ENCODE measurements around the gene ICOS.
"Not testable (repeated sequence)": the region's sequence is repeated elsewhere in the genome, so short reads cannot be mapped to it uniquely, and the experiment has no call there.

Gene ICOS

DNA sequence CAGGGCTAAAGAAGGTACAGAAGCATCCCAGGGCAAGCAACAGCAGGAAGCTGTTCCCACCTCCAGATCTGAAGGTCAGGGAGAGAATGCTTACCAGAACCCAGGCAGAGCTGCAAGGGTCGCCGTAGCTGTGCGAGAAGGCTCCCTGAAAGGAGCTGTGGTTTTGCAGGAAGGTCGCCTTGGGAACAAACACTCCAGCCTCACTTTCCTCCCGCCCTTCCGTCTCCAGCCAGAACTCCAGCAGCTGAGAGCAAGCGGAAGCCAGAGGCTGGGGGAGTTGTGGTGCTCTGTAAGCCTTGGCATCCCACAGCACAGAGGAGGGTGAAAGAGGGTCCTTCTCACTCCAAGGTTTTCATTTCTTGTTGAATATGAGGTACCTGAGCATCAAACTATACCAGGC is 18.3 kb upstream of the ICOS start:
- peak; percentile 3 for DNase-seq (ENCODE audit: low read depth, low spot score)

DNA sequence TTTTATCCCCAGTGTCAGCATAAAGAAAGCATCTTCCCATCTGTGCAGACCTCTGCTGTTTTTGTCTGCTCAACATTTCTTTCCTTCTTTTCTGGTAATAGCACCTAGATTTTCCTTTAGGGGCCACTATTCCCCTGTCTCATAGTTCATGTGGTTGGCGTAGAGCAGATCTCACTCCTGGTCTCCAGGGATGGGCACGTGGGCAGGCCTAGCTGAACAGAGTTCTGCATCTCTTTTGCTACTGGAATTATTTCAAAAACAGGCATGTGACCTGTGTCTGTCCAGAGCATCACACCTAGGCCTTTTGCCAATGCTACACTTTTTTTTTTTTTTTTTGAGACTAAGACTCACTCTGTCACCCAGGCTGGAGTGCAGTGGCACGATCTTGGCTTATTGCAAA is 17.7 kb upstream of the ICOS start:
- no peak for DNase-seq (ENCODE audit: low read depth, low spot score)

DNA sequence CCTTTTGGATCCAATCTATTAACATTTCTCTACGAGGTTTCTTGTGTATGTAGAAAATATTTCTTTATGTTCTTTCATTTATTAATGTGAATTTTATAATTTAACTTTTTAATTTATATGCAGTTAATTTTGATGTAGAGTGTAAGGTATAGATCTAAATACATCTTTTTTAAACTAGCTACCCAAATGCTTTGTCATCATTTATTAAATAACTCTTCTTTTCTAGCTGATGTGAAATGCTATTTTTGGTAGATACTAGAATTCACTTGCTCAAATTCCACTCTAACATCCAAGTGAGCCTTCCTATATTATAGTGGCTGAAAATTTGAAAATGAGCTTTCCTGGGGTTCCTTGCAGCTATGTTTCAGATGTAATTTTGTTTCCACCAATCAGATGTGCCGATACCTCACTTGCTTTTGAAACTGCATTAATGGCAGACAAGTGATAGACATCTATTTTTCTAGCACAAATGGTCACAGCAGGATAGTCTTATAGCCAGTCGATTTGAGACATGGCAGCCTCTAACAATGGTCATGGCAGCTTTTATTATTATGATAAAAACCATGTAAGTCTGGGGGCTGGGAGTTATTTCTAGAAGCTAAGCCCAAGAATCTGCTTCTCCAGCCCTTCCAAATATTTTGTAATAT is 10.9 kb upstream of the ICOS start:
- DNase-seq (ENCODE audit: low read depth, low spot score), result no peak

DNA sequence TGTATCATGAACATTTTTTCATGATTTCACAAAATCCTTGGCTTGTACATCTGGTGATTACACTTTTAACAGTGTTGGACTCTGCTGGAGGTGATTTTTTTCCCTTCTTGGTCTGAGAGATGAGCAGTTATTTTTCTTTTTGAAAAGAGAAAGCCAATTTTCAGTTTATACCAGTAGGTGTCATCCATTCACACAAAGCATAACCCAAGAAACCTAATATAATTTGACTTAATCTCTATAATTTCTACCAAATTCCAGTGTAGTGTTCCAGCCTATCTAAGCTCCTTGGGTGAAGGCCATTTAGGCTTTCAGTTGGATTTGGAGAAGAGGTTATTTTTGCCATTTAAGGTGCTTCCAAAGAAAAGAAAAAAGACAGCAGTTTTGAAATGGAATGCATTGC is 7.7 kb upstream of the ICOS start:
- DNase-seq (ENCODE audit: low read depth, low spot score), result no peak

DNA sequence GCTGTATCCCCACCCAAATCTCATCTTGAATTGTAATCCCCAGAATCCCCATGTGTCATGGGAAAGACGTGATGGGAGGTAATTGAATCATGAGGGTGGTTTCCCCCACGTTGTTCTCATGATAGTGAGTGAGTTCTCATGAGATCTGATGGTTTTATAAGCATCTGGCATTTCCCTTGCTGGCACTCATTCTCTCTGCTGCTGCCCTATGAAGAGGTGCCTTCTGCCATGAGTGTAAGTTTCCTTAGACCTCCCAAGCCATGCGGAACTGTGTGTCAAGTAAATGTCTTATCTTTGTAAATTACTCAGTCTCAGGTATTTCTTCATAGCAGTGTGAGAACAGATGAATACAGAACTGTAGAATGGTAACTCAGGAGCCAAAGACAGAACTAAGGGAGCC is 5.3 kb upstream of the ICOS start:
- not testable (repeated sequence) for DNase-seq (ENCODE audit: low read depth, low spot score)

DNA sequence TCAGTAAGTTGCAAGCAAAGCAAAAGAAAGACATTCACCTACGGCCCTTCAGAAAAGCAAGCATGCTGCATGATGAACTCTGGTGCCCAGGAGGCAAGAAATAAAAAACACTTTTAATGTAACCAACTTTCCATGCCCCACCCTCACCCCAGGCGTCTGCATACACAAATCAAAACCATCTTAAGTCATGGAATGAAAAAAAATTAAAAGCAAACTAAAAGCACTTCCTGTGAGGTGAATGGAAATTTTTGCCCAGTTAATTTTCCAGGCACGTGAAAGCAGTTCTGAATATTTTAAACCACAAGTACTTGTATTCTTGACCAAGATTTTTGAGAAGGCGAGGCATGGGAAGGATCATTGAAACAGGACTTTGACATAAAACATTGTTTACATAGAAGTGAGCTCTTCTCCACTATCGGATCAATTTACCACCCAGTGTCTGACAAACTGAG is 2.5 kb upstream of the ICOS start:
- DNase-seq (ENCODE audit: low read depth, low spot score), result no peak

DNA sequence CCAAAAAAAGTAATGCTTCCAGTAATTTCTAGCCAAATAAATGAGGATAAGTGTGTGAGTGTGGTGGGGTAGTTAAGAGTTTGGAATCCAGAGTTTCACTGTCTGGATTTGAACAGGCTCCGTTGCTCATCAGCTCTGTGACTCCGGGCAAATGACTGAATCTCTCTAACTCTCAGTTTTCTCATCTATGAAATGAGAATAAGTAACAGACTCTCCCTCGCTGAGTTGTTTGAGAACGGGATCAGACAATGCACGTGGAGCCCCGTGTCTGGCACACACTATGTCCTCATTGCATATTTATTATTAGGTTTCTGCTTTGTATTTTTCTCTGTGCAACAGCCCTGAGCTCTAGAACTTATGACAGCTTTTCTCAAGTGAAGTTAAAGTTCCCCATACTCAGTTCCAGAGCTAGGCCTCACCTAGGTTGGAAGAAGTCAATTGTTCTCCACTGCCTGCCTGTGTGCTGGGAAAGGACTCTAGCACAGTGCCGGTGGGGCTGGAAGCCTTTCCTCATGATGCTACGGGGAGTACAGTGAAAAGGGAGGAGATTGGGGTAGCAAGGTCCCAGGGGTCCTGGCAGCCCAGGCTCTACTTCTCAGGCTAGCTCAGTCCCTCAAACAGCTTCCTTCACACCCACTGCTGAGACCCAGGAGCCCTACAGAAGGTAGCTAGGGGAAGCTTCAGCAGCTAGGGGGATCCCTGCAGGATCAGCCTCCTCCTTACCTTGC is 1.7 kb upstream of the ICOS start:
- no peak for DNase-seq (ENCODE audit: low read depth, low spot score)

DNA sequence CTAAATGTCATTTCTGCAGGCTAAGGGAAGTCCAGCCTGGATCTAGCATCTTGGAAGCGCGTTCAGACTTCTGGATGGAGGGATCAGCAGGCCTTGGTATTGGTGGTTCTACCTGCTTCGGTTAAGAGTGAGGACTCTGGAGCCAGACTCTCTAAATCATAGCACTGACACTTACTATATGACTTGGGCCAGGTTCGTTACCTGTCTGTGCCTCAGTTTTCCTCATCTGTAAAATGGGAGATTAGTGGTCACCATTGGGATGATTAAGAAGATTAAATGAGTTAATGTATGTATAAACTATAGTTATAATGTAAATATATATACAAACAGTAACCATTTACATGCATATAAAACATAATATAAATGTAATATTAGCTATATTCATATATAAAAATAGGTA is 995 bp upstream of the ICOS start:
- DNase-seq (ENCODE audit: low read depth, low spot score), result no peak

DNA sequence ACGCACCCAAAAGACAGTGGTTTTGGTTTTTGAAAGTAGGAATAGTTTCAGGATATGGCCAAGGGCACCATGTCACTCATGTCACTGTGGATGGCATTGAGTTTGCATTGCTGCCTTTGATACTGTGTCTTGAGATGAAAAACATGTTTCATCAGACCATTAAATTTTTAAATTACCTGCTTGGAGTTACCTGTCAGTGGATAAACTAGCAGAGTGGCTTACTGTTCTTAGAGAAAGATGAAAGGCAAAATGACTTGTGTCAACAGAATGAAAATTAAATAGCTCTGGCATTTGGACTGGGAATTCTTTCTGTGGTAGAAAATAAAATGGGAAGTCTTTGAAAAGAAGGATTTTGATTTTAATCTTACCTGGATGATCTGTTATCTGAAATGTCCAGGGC is 386 bp downstream of the ICOS start:
- DNase-seq (ENCODE audit: low read depth, low spot score), result no peak

DNA sequence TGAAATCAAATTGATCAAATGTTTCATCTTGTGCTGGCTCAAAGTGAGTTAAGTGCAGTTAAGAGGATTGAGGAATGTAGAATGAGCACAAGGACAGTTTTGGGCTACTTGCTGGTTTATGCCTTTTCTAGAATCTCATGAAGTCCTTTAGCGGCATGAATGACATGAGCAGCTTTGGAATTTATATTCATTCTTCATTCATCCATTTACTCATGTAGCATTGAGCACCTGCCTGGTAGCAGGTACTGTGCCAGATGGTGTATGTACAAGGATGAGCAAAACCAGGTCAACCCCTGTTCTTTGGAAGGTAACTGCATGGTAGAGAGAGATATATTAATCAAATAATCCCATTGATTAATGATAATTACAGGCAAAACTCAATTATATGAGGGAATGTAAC is 1.2 kb downstream of the ICOS start:
- no peak for DNase-seq (ENCODE audit: low read depth, low spot score)

DNA sequence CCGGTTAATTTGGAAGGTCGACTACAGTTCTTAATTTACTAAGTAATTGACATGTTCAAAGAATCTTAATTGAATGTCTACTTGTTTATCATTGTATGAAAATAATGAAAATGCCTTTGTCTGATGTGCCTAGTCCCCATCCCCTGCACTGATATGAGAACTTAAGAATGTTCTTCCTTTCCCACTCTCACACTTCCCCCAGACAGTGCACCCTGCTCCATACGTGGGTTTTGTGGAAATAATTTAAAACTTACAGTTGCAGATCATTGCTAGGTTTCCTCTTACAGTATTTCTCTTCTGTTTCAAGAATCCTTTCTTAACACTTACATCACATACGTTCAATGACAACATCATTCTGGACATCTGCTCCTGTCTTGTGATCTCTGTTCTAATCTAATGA is 3.5 kb downstream of the ICOS start:
- DNase-seq (ENCODE audit: low read depth, low spot score), result no peak

DNA sequence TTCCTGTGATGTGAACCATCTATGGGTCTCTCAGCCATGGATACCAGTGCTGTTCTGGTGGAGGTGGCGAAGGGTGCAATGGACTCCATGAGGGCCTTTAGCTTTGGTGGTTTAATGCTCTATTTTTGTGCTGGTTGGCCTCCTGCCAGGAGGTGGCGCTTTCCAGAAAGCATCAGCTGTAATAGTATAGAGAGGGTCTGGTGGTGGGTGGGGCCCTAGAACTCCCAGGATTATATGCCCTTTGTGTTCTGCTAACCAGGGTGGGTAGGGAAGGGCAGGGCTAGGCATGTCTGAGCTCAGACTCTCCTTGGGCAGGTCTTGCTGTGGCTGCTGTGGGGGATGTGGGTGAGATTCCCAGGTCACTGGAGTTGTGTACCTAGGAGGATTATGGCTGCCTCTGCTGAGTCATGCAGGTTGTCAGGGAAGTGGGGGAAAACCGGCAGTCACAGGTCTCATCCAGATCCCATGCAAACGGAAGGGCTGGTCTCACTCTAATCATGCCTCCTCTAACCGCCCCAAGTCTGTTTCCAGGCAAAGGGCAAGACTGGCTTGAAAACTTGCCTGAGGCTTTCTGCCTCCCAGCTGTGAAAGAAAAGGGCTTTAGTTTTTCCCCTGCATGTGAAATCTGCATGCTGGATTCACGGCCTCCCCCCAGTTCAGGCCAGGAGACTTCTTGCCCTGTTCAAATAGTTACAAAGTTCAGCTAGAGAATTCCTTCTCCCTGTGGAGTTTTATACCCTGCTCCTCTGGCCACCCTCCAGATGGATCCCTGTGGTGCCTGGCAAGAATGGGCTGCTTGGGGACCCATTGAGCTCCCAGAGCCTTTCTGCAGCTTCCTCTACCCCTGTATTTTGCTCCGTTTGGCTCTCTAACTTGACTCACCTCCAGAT is 7.2 kb downstream of the ICOS start:
- peak; percentile 21 for DNase-seq (ENCODE audit: low read depth, low spot score)

DNA sequence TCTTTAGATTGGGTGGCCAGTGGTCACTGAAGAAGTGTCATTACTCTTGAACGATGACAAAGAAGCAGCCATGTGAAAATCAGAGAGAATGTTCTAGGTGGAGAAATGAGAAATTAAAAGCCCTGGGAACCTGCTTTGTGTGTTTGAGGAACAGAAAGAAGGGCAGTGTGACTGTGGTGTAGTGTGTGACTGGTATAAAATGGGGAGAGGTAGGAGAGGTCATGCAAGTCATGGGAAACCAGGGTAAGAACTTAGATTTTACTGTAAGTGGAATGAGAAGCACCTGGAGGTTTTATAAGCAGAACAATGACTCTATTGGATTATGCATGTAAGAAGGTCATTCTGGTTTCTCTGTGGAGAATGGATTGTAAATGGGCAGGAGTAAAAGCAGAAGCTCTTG is 12.2 kb downstream of the ICOS start:
- no peak for DNase-seq (ENCODE audit: low read depth, low spot score)

DNA sequence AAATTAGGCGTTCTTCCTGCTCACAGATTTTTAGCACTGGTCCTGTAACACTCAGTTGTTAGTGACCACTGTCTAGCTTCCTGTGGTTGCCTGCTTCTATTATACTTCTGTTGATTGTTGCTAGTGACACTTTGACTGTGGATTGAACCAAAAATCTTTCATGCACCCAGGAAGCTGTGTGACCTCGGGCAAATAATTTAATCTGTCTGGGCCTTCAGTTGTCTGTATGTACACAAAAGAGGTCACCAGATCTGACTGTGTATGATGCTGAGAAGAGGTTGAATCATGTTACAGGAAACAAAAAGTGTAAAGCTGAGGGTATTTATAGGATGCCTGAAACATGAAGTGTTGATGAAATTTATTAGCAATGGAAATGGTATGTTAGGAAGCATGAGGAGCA is 12.7 kb downstream of the ICOS start:
- no peak for DNase-seq (ENCODE audit: low read depth, low spot score)

DNA sequence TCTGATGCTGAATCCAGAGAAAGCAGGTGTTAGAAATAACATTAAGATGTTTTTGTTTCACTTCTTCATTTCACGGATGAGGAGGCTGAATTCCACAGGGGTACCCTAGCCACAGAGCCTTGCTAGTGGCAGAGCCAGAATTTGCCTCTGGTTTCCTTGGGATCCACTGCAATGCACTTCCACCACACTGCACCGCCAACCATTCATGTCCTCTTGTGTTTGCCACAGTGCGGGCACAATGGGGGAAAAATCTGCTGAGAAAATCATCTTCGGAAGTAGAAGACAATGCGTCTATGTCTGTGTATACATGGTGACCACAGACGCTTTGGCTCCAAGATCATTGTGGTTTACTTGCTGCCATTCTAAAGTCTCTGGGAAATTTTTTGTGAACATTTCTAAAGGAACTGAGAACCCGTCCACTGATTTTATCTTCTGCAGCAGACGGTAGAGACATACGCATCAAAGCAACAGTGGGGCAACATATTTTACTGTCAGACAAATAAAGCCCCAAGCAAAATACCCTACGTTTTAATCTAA is 14.9 kb downstream of the ICOS start:
- DNase-seq (ENCODE audit: low read depth, low spot score), result no peak

DNA sequence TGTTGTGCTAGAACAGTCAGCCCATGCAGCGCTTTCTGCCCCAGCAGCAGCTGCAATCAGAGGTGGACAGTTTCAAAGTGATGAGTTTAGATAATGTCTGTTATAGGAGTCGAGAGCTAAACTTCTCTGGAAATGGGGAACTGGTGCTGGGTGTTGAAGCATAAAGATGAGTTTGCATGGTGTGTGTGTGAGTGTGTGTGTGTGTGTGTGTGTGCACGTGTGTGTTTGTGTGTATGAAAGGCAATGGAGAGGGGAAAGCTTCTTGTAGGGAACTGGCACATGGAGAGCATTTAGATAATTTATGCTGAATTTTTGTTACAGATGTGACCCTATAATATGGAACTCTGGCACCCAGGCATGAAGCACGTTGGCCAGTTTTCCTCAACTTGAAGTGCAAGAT is 22.7 kb downstream of the ICOS start:
- no peak for DNase-seq (ENCODE audit: low read depth, low spot score)

DNA sequence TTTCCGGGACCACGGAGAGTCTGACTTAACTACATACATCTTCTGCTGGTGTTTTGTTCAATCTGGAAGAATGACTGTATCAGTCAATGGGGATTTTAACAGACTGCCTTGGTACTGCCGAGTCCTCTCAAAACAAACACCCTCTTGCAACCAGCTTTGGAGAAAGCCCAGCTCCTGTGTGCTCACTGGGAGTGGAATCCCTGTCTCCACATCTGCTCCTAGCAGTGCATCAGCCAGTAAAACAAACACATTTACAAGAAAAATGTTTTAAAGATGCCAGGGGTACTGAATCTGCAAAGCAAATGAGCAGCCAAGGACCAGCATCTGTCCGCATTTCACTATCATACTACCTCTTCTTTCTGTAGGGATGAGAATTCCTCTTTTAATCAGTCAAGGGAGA is 23.1 kb downstream of the ICOS start:
- no peak for DNase-seq (ENCODE audit: low read depth, low spot score)

DNA sequence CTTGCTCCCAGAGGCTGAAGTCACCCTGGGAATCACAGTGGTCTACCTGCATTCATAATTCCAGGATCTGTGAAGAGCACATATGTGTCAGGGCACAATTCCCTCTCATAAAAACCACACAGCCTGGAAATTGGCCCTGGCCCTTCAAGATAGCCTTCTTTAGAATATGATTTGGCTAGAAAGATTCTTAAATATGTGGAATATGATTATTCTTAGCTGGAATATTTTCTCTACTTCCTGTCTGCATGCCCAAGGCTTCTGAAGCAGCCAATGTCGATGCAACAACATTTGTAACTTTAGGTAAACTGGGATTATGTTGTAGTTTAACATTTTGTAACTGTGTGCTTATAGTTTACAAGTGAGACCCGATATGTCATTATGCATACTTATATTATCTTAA is 24.2 kb downstream of the ICOS start:
- DNase-seq (ENCODE audit: low read depth, low spot score), result no peak

DNA sequence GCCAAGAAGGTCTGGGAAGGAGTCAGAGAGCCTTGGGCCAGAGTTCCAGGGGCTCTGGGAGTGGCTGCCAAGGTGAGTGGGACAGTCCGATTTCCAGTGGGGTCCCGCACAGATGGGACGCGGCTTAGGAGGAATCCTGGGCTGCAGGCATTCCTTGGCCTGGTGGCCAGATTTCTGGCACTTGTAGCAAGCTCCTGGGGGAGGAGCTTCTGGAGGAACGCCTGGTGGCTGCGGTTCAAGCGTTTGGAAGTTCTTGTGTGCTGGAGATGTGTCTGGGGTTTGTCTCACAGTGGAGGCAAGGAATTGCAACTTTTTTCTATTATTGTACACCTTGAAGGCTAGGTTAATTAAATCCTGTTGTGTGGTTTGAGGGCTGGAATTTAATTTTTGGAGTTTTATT is 28.6 kb downstream of the ICOS start:
- DNase-seq (ENCODE audit: low read depth, low spot score), result not testable (repeated sequence)

DNA sequence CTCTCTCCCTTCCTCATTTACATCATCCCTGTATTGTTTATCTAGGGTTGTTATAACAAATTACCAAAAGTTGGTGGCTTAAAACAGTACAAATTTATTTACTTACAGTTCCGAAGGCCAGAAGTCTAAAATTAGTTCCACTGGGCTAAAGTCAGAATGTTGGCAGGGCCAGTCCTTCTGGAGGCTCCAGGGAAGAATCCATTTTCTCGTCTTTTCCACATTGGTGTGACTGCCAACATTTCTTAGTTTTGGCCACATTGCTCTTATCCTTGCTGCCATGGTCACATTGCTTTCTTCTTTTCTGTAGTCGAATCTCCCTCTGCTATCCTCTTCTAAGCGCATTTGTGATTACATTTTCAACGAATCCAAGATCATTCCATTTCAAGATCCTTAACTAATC is 34.7 kb downstream of the ICOS start:
- no peak for DNase-seq (ENCODE audit: low read depth, low spot score)

DNA sequence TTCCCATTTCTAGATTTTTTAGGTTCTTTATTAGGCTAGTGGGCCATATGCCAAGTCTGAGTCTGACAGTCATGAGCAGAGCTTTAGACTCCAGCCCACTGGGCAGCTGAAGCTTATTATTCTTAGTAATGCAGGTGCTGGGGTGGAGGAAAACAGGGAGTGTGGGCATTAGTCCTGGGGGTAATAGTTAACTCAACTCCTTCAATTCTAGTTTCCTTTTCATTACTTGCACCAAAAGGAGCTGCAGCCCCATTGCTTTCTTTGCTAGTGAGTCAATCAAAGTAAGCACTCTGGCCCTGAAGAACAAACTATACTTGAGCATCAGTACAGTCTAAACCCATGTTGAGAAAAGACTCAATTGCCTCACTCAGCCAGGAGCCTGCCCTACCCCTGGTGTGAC is 35.5 kb downstream of the ICOS start:
- no peak for DNase-seq (ENCODE audit: low read depth, low spot score)

DNA sequence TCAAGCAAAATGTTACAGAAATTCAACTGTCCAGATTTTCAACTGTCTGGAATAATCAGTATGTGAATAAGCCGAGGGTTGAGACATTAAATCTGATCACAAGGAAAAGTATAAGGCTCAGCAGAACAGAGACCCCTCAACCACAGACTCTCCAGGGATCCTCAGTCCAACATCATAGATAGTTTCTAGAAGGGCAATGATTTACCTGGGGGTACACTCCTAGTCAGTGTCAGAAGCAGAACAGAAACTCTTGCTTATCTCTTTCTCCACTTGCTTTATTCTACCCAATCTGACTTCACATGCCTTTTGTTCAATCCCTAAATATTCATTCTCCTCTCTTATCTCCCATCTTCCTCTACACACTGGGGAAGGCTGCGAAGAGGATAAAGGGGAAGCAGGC is 36.4 kb downstream of the ICOS start:
- no peak for DNase-seq (ENCODE audit: low read depth, low spot score)
